NCI-H1436 treated with DMSO at 0.1 percent for 48 hours (cell line): ENCODE measurements around the gene SELP.

Experiments used
- DNase-seq: peaks from one replicate; lab custom pipeline; 2025; lab: John Stamatoyannopoulos, UW

SELP gene

GRCh38 chr1:169620565-169620964, 9.4 kb downstream of the SELP start:
- DNase-seq = no peak

GRCh38 chr1:169618367-169618766, 11.6 kb downstream of the SELP start:
- no peak for DNase-seq

- no peak for DNase-seq
These were observed 14.1 kb downstream of the SELP start for GRCh38 chr1:169615803-169616202.

- DNase-seq = no peak
These were observed 19.1 kb downstream of the SELP start for GRCh38 chr1:169610858-169611257.

- DNase-seq = no peak
These were observed 19.8 kb downstream of the SELP start for GRCh38 chr1:169610108-169610507.

- no peak for DNase-seq
These were observed 21.7 kb downstream of the SELP start for GRCh38 chr1:169608226-169608625.

- no peak for DNase-seq
These were observed 25.0 kb downstream of the SELP start for GRCh38 chr1:169604781-169605560.

- DNase-seq = no peak
These were observed 28.6 kb downstream of the SELP start for GRCh38 chr1:169601096-169601881.

GRCh38 chr1:169595764-169596711, 33.9 kb downstream of the SELP start:
- no peak for DNase-seq

- no peak for DNase-seq
These were observed 35.5 kb downstream of the SELP start for GRCh38 chr1:169594391-169594790.

GRCh38 chr1:169590932-169591331, 39.0 kb downstream of the SELP start:
- no peak for DNase-seq

GRCh38 chr1:169588785-169589485, 41.0 kb downstream of the SELP start:
- DNase-seq = no peak

- no peak for DNase-seq
These were observed 41.8 kb downstream of the SELP start for GRCh38 chr1:169588112-169588511.

GRCh38 chr1:169586395-169587255, 43.3 kb downstream of the SELP start, which contains the start of gene F5:
Gene F5, minus strand, starts transcription at chr1:169586481. Its CDS starts 95 bp downstream, at chr1:169586386.
- no peak for DNase-seq

GRCh38 chr1:169586067-169586394, 43.9 kb downstream of the SELP start:
- DNase-seq = no peak

- DNase-seq = no peak
These were observed 44.7 kb downstream of the SELP start for GRCh38 chr1:169585181-169585580.

- no peak for DNase-seq
These were observed 45.3 kb downstream of the SELP start for GRCh38 chr1:169584483-169585144.

GRCh38 chr1:169577981-169578738, 51.8 kb downstream of the SELP start:
- DNase-seq = no peak

GRCh38 chr1:169576935-169577331, 53.0 kb downstream of the SELP start:
- DNase-seq = no peak
